Measurements from ENCODE around the gene ANKRD18B.
"Not testable (repeated sequence)": the region's sequence is repeated elsewhere in the genome, so short reads cannot be mapped to it uniquely, and the experiment has no call there.

DNA sequence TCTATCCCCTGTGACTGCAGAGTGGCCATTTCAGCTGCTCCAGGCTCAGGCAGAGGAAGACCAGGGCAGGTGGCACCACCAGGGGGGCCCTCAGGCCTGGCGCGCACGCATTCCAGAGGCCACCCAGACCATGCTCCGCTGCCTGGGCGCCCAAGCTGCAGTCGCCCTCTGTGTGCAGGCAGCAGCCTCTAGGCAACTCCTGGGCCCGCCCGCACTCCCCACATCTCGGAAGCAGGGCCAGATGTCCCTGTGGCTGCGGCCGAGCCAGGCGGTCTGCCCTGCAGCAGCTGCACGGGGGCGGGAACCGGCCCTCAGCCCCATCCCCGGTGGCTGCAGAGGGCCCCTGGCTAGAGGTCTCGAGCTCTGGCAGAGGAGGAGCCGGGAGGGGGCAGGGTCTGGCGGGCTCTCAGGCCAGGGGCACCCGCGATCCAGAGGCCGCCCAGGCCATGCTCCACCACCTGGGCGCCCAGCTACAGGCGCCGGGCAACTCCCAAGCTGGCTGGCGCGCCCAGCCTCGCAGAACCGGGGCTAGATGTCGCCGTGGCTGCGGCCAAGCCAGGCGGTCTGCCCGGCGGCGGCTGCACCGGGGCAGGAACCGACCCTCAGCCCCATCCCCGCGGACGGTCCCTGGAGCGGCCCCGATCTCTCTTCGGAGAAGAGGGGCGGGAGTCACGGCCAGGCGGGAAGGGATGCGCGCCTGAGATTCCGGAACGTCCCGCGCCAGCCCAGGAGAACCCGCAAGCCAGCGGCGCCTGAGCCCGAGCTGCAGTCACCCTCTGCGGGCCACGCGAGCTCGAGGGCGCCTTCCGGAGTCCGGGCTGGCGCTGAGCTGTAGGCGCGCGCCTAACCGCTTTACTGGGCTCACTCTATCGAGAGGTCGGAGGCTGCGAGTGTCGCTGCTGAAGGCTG lies at the start of gene ANKRD18B:
- TF ChIP-seq, protein P1, sequence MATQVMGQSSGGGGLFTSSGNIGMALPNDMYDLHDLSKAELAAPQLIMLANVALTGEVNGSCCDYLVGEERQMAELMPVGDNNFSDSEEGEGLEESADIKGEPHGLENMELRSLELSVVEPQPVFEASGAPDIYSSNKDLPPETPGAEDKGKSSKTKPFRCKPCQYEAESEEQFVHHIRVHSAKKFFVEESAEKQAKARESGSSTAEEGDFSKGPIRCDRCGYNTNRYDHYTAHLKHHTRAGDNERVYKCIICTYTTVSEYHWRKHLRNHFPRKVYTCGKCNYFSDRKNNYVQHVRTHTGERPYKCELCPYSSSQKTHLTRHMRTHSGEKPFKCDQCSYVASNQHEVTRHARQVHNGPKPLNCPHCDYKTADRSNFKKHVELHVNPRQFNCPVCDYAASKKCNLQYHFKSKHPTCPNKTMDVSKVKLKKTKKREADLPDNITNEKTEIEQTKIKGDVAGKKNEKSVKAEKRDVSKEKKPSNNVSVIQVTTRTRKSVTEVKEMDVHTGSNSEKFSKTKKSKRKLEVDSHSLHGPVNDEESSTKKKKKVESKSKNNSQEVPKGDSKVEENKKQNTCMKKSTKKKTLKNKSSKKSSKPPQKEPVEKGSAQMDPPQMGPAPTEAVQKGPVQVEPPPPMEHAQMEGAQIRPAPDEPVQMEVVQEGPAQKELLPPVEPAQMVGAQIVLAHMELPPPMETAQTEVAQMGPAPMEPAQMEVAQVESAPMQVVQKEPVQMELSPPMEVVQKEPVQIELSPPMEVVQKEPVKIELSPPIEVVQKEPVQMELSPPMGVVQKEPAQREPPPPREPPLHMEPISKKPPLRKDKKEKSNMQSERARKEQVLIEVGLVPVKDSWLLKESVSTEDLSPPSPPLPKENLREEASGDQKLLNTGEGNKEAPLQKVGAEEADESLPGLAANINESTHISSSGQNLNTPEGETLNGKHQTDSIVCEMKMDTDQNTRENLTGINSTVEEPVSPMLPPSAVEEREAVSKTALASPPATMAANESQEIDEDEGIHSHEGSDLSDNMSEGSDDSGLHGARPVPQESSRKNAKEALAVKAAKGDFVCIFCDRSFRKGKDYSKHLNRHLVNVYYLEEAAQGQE (IDR thresholded peaks at IDR 0.05; ENCODE audit: insufficient replicate concordance, low read depth) = not testable (repeated sequence)
- TF ChIP-seq CTCF (IDR thresholded peaks at IDR 0.05; ENCODE audit: insufficient read depth, low read length); GABPA (IDR thresholded peaks at IDR 0.05; ENCODE audit: low read depth); POLR2AphosphoS5 (IDR thresholded peaks at IDR 0.05; ENCODE audit: low read depth): not testable (repeated sequence)
